IMR-90 (cell line): ENCODE data around the gene SERPINC1. TPM values are rescaled to one million over a fixed set of nuclear protein-coding genes. Genes with fewer than 3 reads are reported as not detected.

Experiments
- ATAC-seq: fragments of 200-7000 bp; cut with Tn5 transposase; 2 replicates; pipeline ENCODE4 v1.9.1; 2020; ENCODE audit warnings: low read depth, mild to moderate bottlenecking, moderate library complexity
- BruUV-seq: library from RNA; stranded (reverse); fragments of 400-500 nt; replicated peaks from 2 replicates; lab custom pipeline; 2021; lab: Mats Ljungman, UMichigan
- CTCF ChIA-PET: fragments of 300-600 bp; formaldehyde crosslinking; extraction: SDS; loops from one replicate; lab custom pipeline; 2021; ENCODE audit warnings: antibody characterized with exemption; lab: Yijun Ruan, JAX
- POLR2A ChIA-PET: fragments of 300-600 bp; sonication (Branson Sonifier 250); formaldehyde crosslinking; loops from one replicate; lab custom pipeline; 2022; ENCODE audit warnings: antibody characterized with exemption; ENCODE audit not compliant: unreplicated experiment; lab: Charles Lee
- DNase-seq: peaks from one replicate; pipeline ENCODE4 v3.0.0; 2013
- H2AFZ ChIP-seq: replicated peaks from 2 replicates; pipeline ENCODE3; 2013; ENCODE audit warnings: low read length, mild to moderate bottlenecking; ENCODE audit not compliant: poor library complexity
- H2AK5ac ChIP-seq: 2 replicates; pipeline ENCODE4 v1.6.1; 2013; ENCODE audit warnings: low read depth, low read length, inconsistent platforms
- H2AK9ac ChIP-seq: replicated peaks from 2 replicates; pipeline ENCODE3; 2013; ENCODE audit warnings: mild to moderate bottlenecking, low read depth, low read length, moderate library complexity; ENCODE audit not compliant: poor library complexity
- H2BK120ac ChIP-seq: 2 replicates; pipeline ENCODE4 v1.6.1; 2013; ENCODE audit warnings: low read depth, low read length, inconsistent platforms
- H2BK15ac ChIP-seq: 3 replicates; pipeline ENCODE4 v1.6.1; 2013; ENCODE audit warnings: low read depth, low read length, inconsistent platforms
- H2BK20ac ChIP-seq: 2 replicates; pipeline ENCODE4 v1.6.1; 2013; ENCODE audit warnings: low read depth, mild to moderate bottlenecking, inconsistent platforms, low read length, moderate library complexity
- H2BK5ac ChIP-seq: 2 replicates; pipeline ENCODE4 v1.6.1; 2013; ENCODE audit warnings: mild to moderate bottlenecking, low read depth, low read length, inconsistent platforms; ENCODE audit not compliant: poor library complexity, severe bottlenecking
- H3K14ac ChIP-seq: replicated peaks from 2 replicates; pipeline ENCODE4 v1.6.1; 2013; ENCODE audit warnings: low read depth, low read length, inconsistent platforms
- H3K18ac ChIP-seq: 2 replicates; pipeline ENCODE4 v1.6.1; 2013; ENCODE audit warnings: low read depth, low read length, control low read depth
- H3K23ac ChIP-seq: 2 replicates; pipeline ENCODE4 v1.6.1; 2013; ENCODE audit warnings: low read depth, low read length, inconsistent platforms
- H3K27ac ChIP-seq: 2 replicates; pipeline ENCODE4 v1.5.1; 2013; ENCODE audit warnings: mild to moderate bottlenecking, control low read depth, low read length; ENCODE audit not compliant: insufficient read depth
- H3K27me3 ChIP-seq: 2 replicates; pipeline ENCODE4 v1.6.1; 2013; ENCODE audit warnings: low read length; ENCODE audit not compliant: control insufficient read depth, insufficient read depth
- H3K36me3 ChIP-seq: 2 replicates; pipeline ENCODE4 v1.6.1; 2013; ENCODE audit warnings: low read length, mixed read lengths; ENCODE audit not compliant: control insufficient read depth, insufficient read depth
- H3K4ac ChIP-seq: 2 replicates; pipeline ENCODE4 v1.6.1; 2013; ENCODE audit warnings: low read depth, low read length, inconsistent platforms
- H3K4me1 ChIP-seq: 2 replicates; pipeline ENCODE4 v1.6.1; 2013; ENCODE audit warnings: low read length, mixed read lengths; ENCODE audit not compliant: control insufficient read depth, insufficient read depth
- H3K4me2 ChIP-seq: 2 replicates; pipeline ENCODE4 v1.6.1; 2013; ENCODE audit warnings: low read depth, mild to moderate bottlenecking, control low read depth, low read length, moderate library complexity
- H3K4me3 ChIP-seq: 2 replicates; pipeline ENCODE4 v1.5.1; 2013; ENCODE audit warnings: low read depth, mild to moderate bottlenecking, control low read depth, low read length, moderate library complexity; ENCODE audit not compliant: insufficient read depth
- H3K56ac ChIP-seq: 2 replicates; pipeline ENCODE4 v1.6.1; 2013; ENCODE audit warnings: low read length, inconsistent platforms; ENCODE audit not compliant: insufficient read depth; ENCODE audit errors: extremely low read depth
- H3K79me1 ChIP-seq, 2 experiments: 2 replicates each; pipeline ENCODE4 v1.6.1; 2013; ENCODE audit warnings: low read length in 2 of 2, inconsistent platforms in 1 of 2, low read depth in 1 of 2
- H3K9ac ChIP-seq: 2 replicates; pipeline ENCODE4 v1.6.1; 2013; ENCODE audit warnings: low read depth, low read length, control low read depth
- H3K9me1 ChIP-seq: 2 replicates; pipeline ENCODE4 v1.6.1; 2013; ENCODE audit warnings: low read length, inconsistent platforms; ENCODE audit not compliant: insufficient read depth
- H3K9me3 ChIP-seq: 2 replicates; pipeline ENCODE4 v1.6.1; 2013; ENCODE audit warnings: low read length; ENCODE audit not compliant: control insufficient read depth, insufficient read depth
- H4K20me1 ChIP-seq: 2 replicates; pipeline ENCODE4 v1.6.1; 2013; ENCODE audit warnings: low read length, inconsistent platforms; ENCODE audit not compliant: insufficient read depth
- H4K5ac ChIP-seq: 2 replicates; pipeline ENCODE4 v1.6.1; 2013; ENCODE audit warnings: mild to moderate bottlenecking, low read depth, low read length, control low read depth
- H4K8ac ChIP-seq, 2 experiments: 2 replicates each; pipeline ENCODE4 v1.6.1; 2013; ENCODE audit warnings: low read depth in 2 of 2, low read length in 2 of 2, control low read depth in 1 of 2, inconsistent platforms in 1 of 2
- H4K91ac ChIP-seq: 2 replicates; pipeline ENCODE4 v1.6.1; 2013; ENCODE audit warnings: low read depth, low read length, inconsistent platforms; ENCODE audit not compliant: insufficient read depth
- MAFK ChIP-seq: IDR thresholded peaks from 2 replicates; pipeline ENCODE4 v1.6.1; 2012; ENCODE audit warnings: low read depth, low read length, improper control_type of control experiment
- RFX5 ChIP-seq: IDR thresholded peaks from 2 replicates; pipeline ENCODE4 v1.8.0; 2012; ENCODE audit warnings: low read depth, mild to moderate bottlenecking, low read length, moderate library complexity
- WGBS, 2 experiments: methylation state at CpG; one replicate each; pipeline versions ENCODE4 v1.1.5 to v1.1.7; 2013; ENCODE audit warnings: missing lambda C conversion rate in 2 of 2; ENCODE audit not compliant: insufficient read length in 1 of 2; ENCODE audit errors: extremely low coverage in 2 of 2; 5-methylcytosine and 5-hydroxymethylcytosine counted together
- dilution Hi-C: fragments of 300-500 bp; cut with HindIII; formaldehyde crosslinking; loops from one replicate; pipeline ENCODE4 v1.14.3; 2018; ENCODE audit warnings: low sequenced_read_pairs; ENCODE audit not compliant: unreplicated experiment
- in situ Hi-C: fragments of 300-500 bp; cut with MboI; formaldehyde crosslinking; loops from 3 replicates; pipeline ENCODE4 v1.14.3; 2019; ENCODE audit warnings: low sequenced_read_pairs, inconsistent platforms, mixed read lengths
- intact Hi-C: fragments of 100-400 bp; cut with micrococcal nuclease; formaldehyde crosslinking; loops from 2 replicates; pipeline ENCODE4 v1.10.0; 2022
- polyA plus RNA-seq, 3 experiments: library from polyadenylated mRNA; depleted of rRNA; stranded (reverse); fragments of >200 nt; gene quantifications; 2 replicates each; pipeline ENCODE4 v1.2.3, GENCODE V29; 2012; ENCODE audit warnings: low replicate concordance in 1 of 3
- total RNA-seq: library from RNA; depleted of rRNA; stranded (reverse); fragments of >200 nt; gene quantifications from 2 replicates; pipeline ENCODE4 v1.2.3, GENCODE V29; 2012

The SERPINC1 gene
- total and polyA plus RNA-seq, 2 of the 4 experiments (the other 2 are of a cell fraction): not detected

DNA sequence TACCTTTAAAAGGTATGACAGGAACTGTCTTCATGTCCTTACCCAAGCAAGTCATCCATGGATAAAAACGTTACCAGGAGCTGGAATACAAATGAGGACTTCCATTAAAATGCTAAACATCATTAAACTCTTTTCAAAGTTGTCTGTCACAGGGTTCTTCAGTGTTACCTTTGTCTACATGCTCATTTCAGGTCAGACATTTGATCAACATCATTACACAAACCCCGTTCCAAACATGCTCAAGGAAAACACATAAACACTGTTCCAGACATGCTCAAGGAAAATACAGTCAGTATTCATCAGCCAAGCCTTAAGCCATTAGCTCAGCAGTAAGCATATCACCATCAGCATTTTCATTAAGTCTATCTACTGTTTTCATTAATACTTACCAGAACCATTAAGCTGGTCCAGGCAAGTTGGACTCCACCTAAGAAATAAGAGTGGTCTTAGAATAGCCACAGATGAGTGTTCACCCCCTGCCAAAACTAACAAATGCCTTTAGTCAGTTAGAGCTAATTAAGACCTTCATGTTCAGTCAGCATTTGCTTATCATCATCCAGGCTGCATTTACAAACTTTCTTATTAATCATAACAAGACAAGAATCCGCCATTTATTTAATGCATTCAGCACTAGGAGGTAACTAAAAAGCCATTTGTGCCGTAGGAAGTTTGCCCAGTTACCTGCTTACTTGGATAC lies 51.5 kb downstream of the SERPINC1 start:
- peaks cover 45% of the 10 kb centered on the region for H3K36me3 ChIP-seq
- no peak overlapping the region for H2AK9ac ChIP-seq
- dilution Hi-C loops: no loop called here
- peak overlapping the region; percentile 88; the same call in 1 of the 2 replicates for H3K9ac ChIP-seq
- TF ChIP-seq RFX5 (no peak), MAFK (0 out of 2 replicates have a peak, but pooled peaks have one; percentile 6)
- no peak overlapping the region for H3K4ac ChIP-seq
- in situ Hi-C loops: no loop called here
- CTCF ChIA-PET: interaction anchor here (1.4 kb wide), 1 partner anchor 9 kb away, joined by 8 read pairs; no protein-coding TSS in a partner anchor
- H3K9me3 ChIP-seq: no peaks in the 10 kb centered on the region
- H3K27ac ChIP-seq: no peak overlapping the region
- no peaks in the 10 kb centered on the region for H3K4me1 ChIP-seq
- H3K9me1 ChIP-seq: no peaks in the 10 kb centered on the region
- peaks cover 9 to 51% of the 10 kb centered on the region in 2 experiments; a peak in 3 of 4 replicates for H3K79me1 ChIP-seq
- H3K56ac ChIP-seq: peak overlapping the region; percentile 37
- no peak for DNase-seq
- no peak overlapping the region for H2AK5ac ChIP-seq
- peak overlapping the region; percentile 96 for H3K23ac ChIP-seq
- no TSS peak for BruUV-seq
- H4K20me1 ChIP-seq: peaks cover 68% of the 10 kb centered on the region
- H3K18ac ChIP-seq: no peak overlapping the region; the same call in 1 of the 2 replicates
- no peak overlapping the region for H2AFZ ChIP-seq
- H4K91ac ChIP-seq: no peak overlapping the region
- H3K14ac ChIP-seq: peak overlapping the region; percentile 58; the same call in 1 of the 2 replicates
- no peak for ATAC-seq
- no peak overlapping the region for H4K8ac ChIP-seq
- H2BK5ac ChIP-seq: peak overlapping the region; percentile 54
- intact Hi-C loops: loop anchor here (5.0 kb wide), 2 partner anchors 433 to 1118 kb away; no protein-coding TSS in a partner anchor
- no peak overlapping the region for H4K5ac ChIP-seq
- H2BK20ac ChIP-seq: no peak overlapping the region
- peak overlapping the region; percentile 64 for H3K4me2 ChIP-seq
- peak overlapping the region; percentile 70 for H3K4me3 ChIP-seq
- POLR2A ChIA-PET: interaction anchor here (0.5 to 1.1 kb wide), 3 partner anchors 9 to 21 kb away, joined by 3 to 13 read pairs (median 5); no protein-coding TSS in a partner anchor
- no peak overlapping the region for H2BK120ac ChIP-seq
- 0% methylated on average over 1 of the region's 4 CpGs; no CpG with 5 or more reads in 1 of the 2 experiments for WGBS, 2 experiments
- no peaks in the 10 kb centered on the region for H3K27me3 ChIP-seq
- no peak overlapping the region for H2BK15ac ChIP-seq
